GM18520 (cell line): Measurements from ENCODE around the gene TRPV5.

Source experiments
- ATAC-seq: cut with Tn5 transposase; IDR thresholded peaks from one replicate; pipeline ENCODE4 v1.9.1; 2021; ENCODE audit not compliant: unreplicated experiment

Gene TRPV5

GRCh38 chr7:142872106-142872675 is 61.4 kb downstream of the TRPV5 start:
- ATAC-seq: no peak

DNA sequence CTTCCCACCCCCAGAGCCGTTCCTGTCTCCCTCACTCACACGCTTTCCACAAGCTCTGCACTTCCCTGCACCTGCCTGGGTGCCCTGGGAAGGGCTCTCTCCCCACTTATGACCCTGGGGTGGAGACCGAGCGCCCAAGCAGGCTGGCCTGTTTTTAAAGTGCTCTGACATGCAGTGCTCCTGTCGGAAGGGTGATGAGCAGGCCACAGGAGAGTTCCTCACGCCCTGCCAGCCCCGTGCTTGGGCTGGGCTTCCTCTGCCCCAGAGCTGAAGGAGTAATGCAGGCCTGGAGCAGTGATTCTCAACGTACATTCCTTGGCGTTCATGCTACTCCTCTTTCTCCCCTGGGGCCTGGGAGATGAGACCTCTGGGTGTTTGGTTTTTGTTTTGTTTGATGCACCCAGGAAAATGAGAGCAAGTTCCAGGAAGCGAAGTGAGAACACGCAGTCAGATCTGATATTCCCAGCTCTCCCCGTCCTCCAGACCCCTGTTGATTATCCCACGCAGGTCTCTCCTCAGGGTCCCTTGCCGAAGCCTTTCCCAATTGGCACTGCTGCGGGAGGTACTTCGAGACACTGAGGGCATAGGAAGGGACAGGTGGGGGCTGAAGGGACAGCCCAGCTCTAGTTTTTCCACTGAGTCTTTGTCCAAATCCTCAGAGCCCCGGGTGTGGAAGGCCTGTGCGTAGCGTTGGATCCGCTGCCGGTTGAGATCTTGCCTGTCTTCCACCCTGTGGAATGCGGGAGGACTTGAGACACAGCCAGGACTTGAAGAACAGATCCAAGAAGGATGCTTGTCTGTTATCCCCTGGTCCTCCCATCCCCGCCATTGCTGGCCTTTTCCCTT is 62.1 kb downstream of the TRPV5 start:
- no peak for ATAC-seq

DNA sequence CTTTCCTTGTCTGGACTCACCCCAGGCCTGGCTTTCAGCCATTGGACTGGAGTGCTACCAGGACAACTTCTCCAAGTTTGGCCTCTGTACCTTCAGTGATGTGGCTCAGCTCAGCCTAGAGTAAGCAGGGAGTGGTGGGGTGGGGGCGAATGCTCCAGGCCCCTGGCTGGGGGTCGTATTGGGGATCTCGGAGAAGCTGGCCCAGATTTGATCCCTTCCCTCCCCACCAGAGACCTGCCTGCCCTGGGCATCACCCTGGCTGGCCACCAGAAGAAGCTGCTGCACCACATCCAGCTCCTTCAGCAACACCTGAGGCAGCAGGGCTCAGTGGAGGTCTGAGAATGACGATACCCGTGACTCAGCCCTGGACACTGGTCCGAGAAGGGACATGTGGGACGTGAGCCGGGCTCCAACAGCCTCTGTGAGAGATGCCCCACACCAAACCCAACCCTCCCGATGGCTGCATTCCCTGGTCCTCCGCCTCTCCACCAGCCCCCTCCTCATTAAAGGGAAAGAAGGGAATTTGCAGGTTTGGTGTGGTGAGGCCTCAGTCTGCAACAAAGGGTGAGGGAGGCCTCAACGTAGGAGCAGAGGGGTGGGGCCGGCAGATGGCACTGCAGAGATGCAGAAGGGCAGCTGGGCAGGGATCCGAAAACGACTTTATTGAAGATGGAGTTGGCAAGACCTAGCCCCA is 62.8 kb downstream of the TRPV5 start:
- no peak for ATAC-seq

DNA sequence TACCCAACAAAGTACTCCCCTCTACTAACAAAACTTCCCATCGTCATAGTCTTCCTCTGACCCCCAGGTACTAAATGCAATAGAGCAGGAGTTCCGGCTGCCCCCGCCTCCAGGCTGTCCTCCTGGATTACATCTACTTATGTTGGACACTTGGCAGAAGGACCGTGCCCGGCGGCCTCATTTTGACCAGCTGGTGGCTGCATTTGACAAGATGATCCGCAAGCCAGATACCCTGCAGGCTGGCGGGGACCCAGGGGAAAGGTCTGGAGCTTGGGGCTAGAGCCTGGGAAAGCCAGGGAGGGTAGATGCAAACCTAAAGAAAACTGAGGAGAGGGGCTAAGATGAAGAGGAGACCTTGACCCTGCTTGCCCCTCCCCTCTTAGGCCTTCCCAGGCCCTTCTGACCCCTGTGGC is 63.4 kb downstream of the TRPV5 start:
- no peak for ATAC-seq

GRCh38 chr7:142869434-142869833 is 64.1 kb downstream of the TRPV5 start:
- ATAC-seq: no peak

DNA sequence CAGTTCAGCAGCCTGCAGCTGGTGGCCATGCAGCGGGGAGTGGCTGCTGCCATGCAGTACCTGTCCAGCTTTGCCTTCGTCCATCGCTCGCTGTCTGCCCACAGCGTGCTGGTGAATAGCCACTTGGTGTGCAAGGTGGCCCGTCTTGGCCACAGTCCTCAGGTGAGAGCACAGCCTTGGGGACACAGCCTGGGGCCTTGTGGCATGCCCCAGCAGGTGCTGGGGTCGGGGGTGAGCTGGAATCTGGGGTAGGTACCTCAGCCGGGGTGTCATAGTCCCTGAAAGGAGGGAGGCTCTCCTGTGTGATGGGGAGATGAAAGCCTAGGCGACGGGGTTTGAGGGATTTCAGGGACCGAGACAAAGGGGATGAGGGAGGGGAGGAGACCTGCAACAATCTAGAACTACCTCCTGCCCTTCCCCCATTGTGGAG is 64.5 kb downstream of the TRPV5 start:
- ATAC-seq: no peak

DNA sequence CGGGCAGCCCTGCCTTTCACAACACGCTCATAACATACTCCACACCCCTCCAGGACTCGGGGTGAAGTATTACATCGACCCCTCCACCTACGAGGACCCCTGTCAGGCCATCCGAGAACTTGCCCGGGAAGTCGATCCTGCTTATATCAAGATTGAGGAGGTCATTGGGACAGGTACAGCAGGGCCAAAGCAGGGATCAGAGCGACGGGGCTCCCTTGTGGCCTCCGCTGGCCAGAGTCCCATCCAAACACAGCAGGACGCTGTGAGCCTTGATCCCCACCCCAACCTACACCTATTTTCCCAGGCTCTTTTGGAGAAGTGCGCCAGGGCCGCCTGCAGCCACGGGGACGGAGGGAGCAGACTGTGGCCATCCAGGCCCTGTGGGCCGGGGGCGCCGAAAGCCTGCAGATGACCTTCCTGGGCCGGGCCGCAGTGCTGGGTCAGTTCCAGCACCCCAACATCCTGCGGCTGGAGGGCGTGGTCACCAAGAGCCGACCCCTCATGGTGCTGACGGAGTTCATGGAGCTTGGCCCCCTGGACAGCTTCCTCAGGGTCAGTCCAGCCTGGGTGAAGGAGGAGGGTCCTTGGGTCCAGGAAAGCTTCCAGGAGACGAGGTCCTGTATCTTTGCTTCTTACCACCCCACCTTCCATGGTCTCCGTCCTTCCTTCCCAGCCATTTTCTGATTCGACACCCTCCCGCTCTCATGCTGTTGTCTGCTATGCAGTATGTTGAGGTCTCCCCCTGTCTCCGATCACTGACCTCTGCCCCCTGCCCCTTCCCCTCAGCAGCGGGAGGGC is 65.2 kb downstream of the TRPV5 start:
- ATAC-seq: no peak

- no peak for ATAC-seq
These were observed 66.0 kb downstream of the TRPV5 start for GRCh38 chr7:142867398-142868187.

- ATAC-seq: no peak
These were observed 66.5 kb downstream of the TRPV5 start for GRCh38 chr7:142867097-142867378.

GRCh38 chr7:142866361-142867096 is 67.0 kb downstream of the TRPV5 start:
- ATAC-seq: no peak

- no peak for ATAC-seq
These were observed 67.8 kb downstream of the TRPV5 start for GRCh38 chr7:142865766-142866165.

- ATAC-seq: no peak
These were observed 68.4 kb downstream of the TRPV5 start for GRCh38 chr7:142864980-142865747.

DNA sequence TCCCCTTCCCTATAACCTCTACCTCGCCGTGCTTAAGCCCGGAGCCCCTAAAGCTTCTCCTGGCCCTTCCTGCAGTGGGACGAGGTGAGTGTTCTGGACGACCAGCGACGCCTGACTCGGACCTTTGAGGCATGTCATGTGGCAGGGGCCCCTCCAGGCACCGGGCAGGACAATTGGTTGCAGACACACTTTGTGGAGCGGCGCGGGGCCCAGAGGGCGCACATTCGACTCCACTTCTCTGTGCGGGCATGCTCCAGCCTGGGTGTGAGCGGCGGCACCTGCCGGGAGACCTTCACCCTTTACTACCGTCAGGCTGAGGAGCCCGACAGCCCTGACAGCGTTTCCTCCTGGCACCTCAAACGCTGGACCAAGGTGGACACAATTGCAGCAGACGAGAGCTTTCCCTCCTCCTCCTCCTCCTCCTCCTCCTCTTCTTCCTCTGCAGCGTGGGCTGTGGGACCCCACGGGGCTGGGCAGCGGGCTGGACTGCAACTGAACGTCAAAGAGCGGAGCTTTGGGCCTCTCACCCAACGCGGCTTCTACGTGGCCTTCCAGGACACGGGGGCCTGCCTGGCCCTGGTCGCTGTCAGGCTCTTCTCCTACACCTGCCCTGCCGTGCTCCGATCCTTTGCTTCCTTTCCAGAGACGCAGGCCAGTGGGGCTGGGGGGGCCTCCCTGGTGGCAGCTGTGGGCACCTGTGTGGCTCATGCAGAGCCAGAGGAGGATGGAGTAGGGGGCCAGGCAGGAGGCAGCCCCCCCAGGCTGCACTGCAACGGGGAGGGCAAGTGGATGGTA is 69.5 kb downstream of the TRPV5 start:
- no peak for ATAC-seq

GRCh38 chr7:142862786-142863400 is 70.7 kb downstream of the TRPV5 start:
- ATAC-seq: no peak

DNA sequence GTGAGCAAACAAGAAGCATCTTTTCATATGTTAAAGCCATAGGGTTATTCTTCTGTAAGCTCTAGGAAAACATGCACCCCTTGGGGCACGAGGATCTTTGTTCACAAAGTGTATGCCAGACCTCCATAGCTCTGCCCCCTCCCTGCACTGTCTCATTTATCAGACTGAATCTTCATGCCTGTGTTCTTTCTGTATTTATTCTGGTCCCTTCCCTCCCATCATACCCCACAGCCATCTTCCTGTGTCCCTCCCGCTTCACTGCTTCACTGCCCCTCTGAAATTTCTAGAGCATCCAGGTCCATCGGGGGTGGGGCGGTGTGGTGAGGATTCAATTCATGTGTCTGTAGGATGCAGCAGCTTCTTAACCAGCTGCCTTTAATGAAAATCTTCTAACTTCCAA is 71.2 kb downstream of the TRPV5 start:
- no peak for ATAC-seq

- ATAC-seq: no peak
These were observed 72.6 kb downstream of the TRPV5 start for GRCh38 chr7:142860968-142861367.

- no peak for ATAC-seq
These were observed 73.7 kb downstream of the TRPV5 start for GRCh38 chr7:142859829-142860228.

DNA sequence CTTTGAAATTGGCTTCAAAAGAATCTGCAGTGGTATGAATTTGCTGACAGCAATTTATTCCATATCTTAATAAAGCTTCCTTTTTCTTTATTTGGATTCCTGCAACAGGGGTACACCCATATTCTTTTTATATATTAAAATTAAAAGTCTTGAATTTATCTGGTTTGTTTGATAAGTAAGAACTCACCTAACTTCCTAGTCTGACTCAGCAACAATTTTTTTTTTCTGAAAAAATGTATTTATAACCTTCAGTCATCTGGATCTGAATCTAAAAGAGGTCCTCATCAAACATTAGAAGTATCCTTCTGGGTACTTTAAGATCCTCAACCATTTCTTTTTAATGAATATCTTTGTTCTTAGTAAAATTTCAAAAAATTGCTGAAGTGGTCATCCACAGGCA is 74.1 kb downstream of the TRPV5 start:
- ATAC-seq: no peak
